ENCODE data around the gene USP5. TPM values are rescaled to one million over a fixed set of nuclear protein-coding genes. Genes with fewer than 3 reads are reported as not detected.

USP5 gene
- total RNA-seq, 4 donors from 2014 or later, result 61.9 to 79.3 (median 72.5) TPM

- WGBS, 2 donors, result 59 to 66% methylated on average over 3 of the region's 3 CpGs
- TF ChIP-seq, protein P1, sequence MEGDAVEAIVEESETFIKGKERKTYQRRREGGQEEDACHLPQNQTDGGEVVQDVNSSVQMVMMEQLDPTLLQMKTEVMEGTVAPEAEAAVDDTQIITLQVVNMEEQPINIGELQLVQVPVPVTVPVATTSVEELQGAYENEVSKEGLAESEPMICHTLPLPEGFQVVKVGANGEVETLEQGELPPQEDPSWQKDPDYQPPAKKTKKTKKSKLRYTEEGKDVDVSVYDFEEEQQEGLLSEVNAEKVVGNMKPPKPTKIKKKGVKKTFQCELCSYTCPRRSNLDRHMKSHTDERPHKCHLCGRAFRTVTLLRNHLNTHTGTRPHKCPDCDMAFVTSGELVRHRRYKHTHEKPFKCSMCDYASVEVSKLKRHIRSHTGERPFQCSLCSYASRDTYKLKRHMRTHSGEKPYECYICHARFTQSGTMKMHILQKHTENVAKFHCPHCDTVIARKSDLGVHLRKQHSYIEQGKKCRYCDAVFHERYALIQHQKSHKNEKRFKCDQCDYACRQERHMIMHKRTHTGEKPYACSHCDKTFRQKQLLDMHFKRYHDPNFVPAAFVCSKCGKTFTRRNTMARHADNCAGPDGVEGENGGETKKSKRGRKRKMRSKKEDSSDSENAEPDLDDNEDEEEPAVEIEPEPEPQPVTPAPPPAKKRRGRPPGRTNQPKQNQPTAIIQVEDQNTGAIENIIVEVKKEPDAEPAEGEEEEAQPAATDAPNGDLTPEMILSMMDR (IDR thresholded peaks at IDR 0.05), result no peak
- TF ChIP-seq POLR2A (IDR thresholded peaks at IDR 0.05), result no peak
- intact Hi-C loops (cut with DNase I; ENCODE audit: low total_unique reads), result loop anchor here (5.0 kb wide), 1 partner anchor 79 kb away; no protein-coding TSS in a partner anchor
- H3K4me3 ChIP-seq (ENCODE audit: low read depth, poor library complexity, severe bottlenecking), result no peak overlapping the region
- DNase-seq (ENCODE audit: low spot score in 2 of 2), result no peak
Observed at GRCh38 chr12:6816598-6816997, 35.4 kb upstream of the USP5 start.

GRCh38 chr12:6817098-6817497, 34.9 kb upstream of the USP5 start:
- no peak for DNase-seq (ENCODE audit: low spot score in 2 of 2)
- TF ChIP-seq, protein P1 (IDR thresholded peaks at IDR 0.05), result no peak
- no peak for TF ChIP-seq POLR2A (IDR thresholded peaks at IDR 0.05)
- H3K4me3 ChIP-seq (ENCODE audit: low read depth, poor library complexity, severe bottlenecking), result no peak overlapping the region
- WGBS, 2 donors, result 85 to 89% methylated on average over 7 to 8 of the region's 8 CpGs
- intact Hi-C loops (cut with DNase I; ENCODE audit: low total_unique reads), result loop anchor here (5.0 kb wide), 1 partner anchor 80 kb away; no protein-coding TSS in a partner anchor

DNA sequence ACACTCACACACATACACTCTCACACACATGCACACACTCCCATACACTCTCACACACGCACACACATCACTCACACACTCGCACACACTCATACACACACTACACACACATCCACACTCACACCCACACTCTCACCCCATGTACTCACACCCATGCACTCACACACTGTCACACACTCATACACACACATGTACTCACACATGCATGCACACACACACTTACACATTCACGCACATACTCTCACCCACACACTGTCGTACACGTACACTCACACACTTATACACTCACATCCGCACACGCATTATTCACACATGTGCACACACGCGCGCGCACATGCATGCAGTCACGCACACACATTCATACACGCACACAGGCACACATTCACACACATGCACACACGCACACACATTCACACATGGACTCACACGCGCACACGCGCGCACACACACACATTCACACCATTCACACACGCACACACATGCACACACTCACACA, 34.2 kb upstream of the USP5 start:
- 80 to 94% methylated on average over 20 of the region's 20 CpGs for WGBS, 2 donors
- H3K4me3 ChIP-seq (ENCODE audit: low read depth, poor library complexity, severe bottlenecking), result no peak overlapping the region
- intact Hi-C loops (cut with DNase I; ENCODE audit: low total_unique reads), result loop anchor here (5.0 kb wide), 1 partner anchor 80 kb away; no protein-coding TSS in a partner anchor
- DNase-seq (ENCODE audit: low spot score in 2 of 2), result no peak
- TF ChIP-seq POLR2A (IDR thresholded peaks at IDR 0.05), result no peak
- TF ChIP-seq, protein P1 (IDR thresholded peaks at IDR 0.05), result peak in 1 of 3 donors; percentile 59

- no peak for DNase-seq (ENCODE audit: low spot score in 2 of 2)
- H3K4me3 ChIP-seq (ENCODE audit: low read depth, poor library complexity, severe bottlenecking), result no peak overlapping the region
- 70 to 88% methylated on average over 9 to 10 of the region's 10 CpGs for WGBS, 2 donors
- TF ChIP-seq, protein P1 (IDR thresholded peaks at IDR 0.05), result no peak
- intact Hi-C loops (cut with DNase I; ENCODE audit: low total_unique reads), result loop anchor here (5.0 kb wide), 1 partner anchor 81 kb away; no protein-coding TSS in a partner anchor
Observed at GRCh38 chr12:6818222-6818621, 33.7 kb upstream of the USP5 start.

GRCh38 chr12:6818645-6819044, 33.3 kb upstream of the USP5 start:
- intact Hi-C loops (cut with DNase I; ENCODE audit: low total_unique reads), result loop anchor here (5.0 kb wide), 1 partner anchor 81 kb away; no protein-coding TSS in a partner anchor
- TF ChIP-seq, protein P1 (IDR thresholded peaks at IDR 0.05), result no peak
- no peak for TF ChIP-seq POLR2A (IDR thresholded peaks at IDR 0.05)
- no peak for DNase-seq (ENCODE audit: low spot score in 2 of 2)
- H3K4me3 ChIP-seq (ENCODE audit: low read depth, poor library complexity, severe bottlenecking), result no peak overlapping the region
- 80 to 86% methylated on average over 5 of the region's 5 CpGs for WGBS, 2 donors

Measured in lower leg skin (tissue), 4 donors.